B cell (primary cell): ENCODE measurements around the gene FABP6.

ENCODE experiments used
- EZH2 ChIP-seq: IDR thresholded peaks from 2 replicates; pipeline ENCODE4 v1.6.1; 2012; ENCODE audit warnings: borderline replicate concordance, low read depth, mild to moderate bottlenecking, moderate library complexity, low read length; ENCODE audit not compliant: insufficient read depth, poor library complexity, severe bottlenecking
- TF ChIP-seq, protein P1 (sequence below): fragments of 200-600 bp; IDR thresholded peaks from one replicate; pipeline ENCODE4 v1.8.0; 2022; ENCODE audit warnings: antibody characterized with exemption, mild to moderate bottlenecking

DNA sequence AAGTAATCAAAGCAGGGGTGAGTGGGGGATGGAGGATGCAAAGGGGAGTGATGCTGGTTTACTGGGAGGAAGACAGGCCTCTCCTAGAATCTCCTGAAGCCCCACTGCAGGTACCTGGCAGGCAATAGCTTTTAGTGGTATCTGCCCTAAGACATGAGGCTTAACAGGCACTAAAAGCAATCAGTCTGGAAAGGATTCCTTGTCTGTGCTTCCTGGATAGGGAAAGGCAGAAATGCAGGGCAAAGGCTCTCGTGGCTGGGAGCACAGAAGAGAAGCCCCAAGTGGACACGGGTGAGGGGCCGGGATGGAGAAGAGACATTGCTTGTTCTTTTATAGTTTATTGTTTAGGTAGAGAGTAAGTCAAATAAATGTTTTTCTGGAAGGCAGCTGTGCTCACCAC, 43.0 kb downstream of the FABP6 start:
- TF ChIP-seq, protein P1, sequence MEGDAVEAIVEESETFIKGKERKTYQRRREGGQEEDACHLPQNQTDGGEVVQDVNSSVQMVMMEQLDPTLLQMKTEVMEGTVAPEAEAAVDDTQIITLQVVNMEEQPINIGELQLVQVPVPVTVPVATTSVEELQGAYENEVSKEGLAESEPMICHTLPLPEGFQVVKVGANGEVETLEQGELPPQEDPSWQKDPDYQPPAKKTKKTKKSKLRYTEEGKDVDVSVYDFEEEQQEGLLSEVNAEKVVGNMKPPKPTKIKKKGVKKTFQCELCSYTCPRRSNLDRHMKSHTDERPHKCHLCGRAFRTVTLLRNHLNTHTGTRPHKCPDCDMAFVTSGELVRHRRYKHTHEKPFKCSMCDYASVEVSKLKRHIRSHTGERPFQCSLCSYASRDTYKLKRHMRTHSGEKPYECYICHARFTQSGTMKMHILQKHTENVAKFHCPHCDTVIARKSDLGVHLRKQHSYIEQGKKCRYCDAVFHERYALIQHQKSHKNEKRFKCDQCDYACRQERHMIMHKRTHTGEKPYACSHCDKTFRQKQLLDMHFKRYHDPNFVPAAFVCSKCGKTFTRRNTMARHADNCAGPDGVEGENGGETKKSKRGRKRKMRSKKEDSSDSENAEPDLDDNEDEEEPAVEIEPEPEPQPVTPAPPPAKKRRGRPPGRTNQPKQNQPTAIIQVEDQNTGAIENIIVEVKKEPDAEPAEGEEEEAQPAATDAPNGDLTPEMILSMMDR: no peak
- no peak for TF ChIP-seq EZH2
